ENCODE data around the gene LPO. TPM values are rescaled to one million over a fixed set of nuclear protein-coding genes. Genes with fewer than 3 reads are reported as not detected.

LPO gene
- total and polyA plus RNA-seq, 10 of the 15 experiments (the other 5 are each of a cell fraction or from before 2014, with no cell fraction given): 0.03 to 0.11 (median 0.06) TPM; not detected in 7

DNA sequence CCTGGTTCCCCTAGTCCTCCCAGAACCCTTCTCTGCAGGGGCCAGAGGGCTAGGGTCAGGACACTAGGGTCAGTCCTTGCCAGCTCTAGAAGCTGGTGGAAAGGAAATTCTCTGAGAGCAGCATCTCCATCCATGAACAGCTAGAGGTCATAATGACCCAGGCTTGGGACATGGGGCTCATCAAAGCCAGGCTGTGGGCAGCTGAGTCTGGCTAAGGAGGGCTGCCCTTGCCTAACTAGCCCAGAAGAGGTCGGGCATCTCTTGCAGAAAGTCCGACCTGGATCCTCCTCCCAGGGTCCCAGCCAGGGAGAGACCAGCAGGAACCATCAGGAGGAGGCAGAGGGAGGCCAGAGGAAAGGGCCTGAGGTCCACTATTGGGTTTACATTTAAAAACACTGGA, 38.0 kb downstream of the LPO start (continued):
- TF ChIP-seq, protein P1, sequence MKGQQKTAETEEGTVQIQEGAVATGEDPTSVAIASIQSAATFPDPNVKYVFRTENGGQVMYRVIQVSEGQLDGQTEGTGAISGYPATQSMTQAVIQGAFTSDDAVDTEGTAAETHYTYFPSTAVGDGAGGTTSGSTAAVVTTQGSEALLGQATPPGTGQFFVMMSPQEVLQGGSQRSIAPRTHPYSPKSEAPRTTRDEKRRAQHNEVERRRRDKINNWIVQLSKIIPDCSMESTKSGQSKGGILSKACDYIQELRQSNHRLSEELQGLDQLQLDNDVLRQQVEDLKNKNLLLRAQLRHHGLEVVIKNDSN (IDR thresholded peaks at IDR 0.05; ENCODE audit: borderline replicate concordance, extremely low read length, insufficient read depth, low read depth, low read length): no peak
- TF ChIP-seq FOXM1 (IDR thresholded peaks at IDR 0.05; ENCODE audit: low read depth, low read length): no peak
- TF ChIP-seq, protein P2, sequence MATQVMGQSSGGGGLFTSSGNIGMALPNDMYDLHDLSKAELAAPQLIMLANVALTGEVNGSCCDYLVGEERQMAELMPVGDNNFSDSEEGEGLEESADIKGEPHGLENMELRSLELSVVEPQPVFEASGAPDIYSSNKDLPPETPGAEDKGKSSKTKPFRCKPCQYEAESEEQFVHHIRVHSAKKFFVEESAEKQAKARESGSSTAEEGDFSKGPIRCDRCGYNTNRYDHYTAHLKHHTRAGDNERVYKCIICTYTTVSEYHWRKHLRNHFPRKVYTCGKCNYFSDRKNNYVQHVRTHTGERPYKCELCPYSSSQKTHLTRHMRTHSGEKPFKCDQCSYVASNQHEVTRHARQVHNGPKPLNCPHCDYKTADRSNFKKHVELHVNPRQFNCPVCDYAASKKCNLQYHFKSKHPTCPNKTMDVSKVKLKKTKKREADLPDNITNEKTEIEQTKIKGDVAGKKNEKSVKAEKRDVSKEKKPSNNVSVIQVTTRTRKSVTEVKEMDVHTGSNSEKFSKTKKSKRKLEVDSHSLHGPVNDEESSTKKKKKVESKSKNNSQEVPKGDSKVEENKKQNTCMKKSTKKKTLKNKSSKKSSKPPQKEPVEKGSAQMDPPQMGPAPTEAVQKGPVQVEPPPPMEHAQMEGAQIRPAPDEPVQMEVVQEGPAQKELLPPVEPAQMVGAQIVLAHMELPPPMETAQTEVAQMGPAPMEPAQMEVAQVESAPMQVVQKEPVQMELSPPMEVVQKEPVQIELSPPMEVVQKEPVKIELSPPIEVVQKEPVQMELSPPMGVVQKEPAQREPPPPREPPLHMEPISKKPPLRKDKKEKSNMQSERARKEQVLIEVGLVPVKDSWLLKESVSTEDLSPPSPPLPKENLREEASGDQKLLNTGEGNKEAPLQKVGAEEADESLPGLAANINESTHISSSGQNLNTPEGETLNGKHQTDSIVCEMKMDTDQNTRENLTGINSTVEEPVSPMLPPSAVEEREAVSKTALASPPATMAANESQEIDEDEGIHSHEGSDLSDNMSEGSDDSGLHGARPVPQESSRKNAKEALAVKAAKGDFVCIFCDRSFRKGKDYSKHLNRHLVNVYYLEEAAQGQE (IDR thresholded peaks at IDR 0.05; ENCODE audit: low read depth, low read length): no peak
- TF ChIP-seq, protein P3, sequence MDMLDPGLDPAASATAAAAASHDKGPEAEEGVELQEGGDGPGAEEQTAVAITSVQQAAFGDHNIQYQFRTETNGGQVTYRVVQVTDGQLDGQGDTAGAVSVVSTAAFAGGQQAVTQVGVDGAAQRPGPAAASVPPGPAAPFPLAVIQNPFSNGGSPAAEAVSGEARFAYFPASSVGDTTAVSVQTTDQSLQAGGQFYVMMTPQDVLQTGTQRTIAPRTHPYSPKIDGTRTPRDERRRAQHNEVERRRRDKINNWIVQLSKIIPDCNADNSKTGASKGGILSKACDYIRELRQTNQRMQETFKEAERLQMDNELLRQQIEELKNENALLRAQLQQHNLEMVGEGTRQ (IDR thresholded peaks at IDR 0.05; ENCODE audit: borderline replicate concordance, low read depth, low read length): no peak
- no peak for TF ChIP-seq EP300 (IDR thresholded peaks at IDR 0.05; ENCODE audit: borderline replicate concordance in 1 of 2, control insufficient read depth in 1 of 2, low read depth in 2 of 2, low read length in 2 of 2)
- TF ChIP-seq, protein P4, sequence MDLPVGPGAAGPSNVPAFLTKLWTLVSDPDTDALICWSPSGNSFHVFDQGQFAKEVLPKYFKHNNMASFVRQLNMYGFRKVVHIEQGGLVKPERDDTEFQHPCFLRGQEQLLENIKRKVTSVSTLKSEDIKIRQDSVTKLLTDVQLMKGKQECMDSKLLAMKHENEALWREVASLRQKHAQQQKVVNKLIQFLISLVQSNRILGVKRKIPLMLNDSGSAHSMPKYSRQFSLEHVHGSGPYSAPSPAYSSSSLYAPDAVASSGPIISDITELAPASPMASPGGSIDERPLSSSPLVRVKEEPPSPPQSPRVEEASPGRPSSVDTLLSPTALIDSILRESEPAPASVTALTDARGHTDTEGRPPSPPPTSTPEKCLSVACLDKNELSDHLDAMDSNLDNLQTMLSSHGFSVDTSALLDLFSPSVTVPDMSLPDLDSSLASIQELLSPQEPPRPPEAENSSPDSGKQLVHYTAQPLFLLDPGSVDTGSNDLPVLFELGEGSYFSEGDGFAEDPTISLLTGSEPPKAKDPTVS (IDR thresholded peaks at IDR 0.05; ENCODE audit: low read depth, low read length): no peak
- no peak for TF ChIP-seq KDM1A (IDR thresholded peaks at IDR 0.05; ENCODE audit: borderline replicate concordance)
- no peak for TF ChIP-seq KLF5 (IDR thresholded peaks at IDR 0.05; ENCODE audit: partially characterized antibody)
- no peak for TF ChIP-seq JUND (IDR thresholded peaks at IDR 0.05; ENCODE audit: low read depth, low read length)
- TF ChIP-seq BACH1 (IDR thresholded peaks at IDR 0.05; ENCODE audit: borderline replicate concordance): no peak
- no peak for TF ChIP-seq JUNB (IDR thresholded peaks at IDR 0.05)
- TF ChIP-seq, protein P5, sequence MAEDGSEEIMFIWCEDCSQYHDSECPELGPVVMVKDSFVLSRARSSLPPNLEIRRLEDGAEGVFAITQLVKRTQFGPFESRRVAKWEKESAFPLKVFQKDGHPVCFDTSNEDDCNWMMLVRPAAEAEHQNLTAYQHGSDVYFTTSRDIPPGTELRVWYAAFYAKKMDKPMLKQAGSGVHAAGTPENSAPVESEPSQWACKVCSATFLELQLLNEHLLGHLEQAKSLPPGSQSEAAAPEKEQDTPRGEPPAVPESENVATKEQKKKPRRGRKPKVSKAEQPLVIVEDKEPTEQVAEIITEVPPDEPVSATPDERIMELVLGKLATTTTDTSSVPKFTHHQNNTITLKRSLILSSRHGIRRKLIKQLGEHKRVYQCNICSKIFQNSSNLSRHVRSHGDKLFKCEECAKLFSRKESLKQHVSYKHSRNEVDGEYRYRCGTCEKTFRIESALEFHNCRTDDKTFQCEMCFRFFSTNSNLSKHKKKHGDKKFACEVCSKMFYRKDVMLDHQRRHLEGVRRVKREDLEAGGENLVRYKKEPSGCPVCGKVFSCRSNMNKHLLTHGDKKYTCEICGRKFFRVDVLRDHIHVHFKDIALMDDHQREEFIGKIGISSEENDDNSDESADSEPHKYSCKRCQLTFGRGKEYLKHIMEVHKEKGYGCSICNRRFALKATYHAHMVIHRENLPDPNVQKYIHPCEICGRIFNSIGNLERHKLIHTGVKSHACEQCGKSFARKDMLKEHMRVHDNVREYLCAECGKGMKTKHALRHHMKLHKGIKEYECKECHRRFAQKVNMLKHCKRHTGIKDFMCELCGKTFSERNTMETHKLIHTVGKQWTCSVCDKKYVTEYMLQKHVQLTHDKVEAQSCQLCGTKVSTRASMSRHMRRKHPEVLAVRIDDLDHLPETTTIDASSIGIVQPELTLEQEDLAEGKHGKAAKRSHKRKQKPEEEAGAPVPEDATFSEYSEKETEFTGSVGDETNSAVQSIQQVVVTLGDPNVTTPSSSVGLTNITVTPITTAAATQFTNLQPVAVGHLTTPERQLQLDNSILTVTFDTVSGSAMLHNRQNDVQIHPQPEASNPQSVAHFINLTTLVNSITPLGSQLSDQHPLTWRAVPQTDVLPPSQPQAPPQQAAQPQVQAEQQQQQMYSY (CRISPR knock-in tag; IDR thresholded peaks at IDR 0.05): no peak

Measured in GM12878 (cell line).